ENCODE data around the gene TRIM65.
A peak's percentile ranks its signal among the peaks of the same experiment; 100 is the strongest.
"Not testable (repeated sequence)": the region's sequence is repeated elsewhere in the genome, so short reads cannot be mapped to it uniquely, and the experiment has no call there.

TRIM65 gene

DNA sequence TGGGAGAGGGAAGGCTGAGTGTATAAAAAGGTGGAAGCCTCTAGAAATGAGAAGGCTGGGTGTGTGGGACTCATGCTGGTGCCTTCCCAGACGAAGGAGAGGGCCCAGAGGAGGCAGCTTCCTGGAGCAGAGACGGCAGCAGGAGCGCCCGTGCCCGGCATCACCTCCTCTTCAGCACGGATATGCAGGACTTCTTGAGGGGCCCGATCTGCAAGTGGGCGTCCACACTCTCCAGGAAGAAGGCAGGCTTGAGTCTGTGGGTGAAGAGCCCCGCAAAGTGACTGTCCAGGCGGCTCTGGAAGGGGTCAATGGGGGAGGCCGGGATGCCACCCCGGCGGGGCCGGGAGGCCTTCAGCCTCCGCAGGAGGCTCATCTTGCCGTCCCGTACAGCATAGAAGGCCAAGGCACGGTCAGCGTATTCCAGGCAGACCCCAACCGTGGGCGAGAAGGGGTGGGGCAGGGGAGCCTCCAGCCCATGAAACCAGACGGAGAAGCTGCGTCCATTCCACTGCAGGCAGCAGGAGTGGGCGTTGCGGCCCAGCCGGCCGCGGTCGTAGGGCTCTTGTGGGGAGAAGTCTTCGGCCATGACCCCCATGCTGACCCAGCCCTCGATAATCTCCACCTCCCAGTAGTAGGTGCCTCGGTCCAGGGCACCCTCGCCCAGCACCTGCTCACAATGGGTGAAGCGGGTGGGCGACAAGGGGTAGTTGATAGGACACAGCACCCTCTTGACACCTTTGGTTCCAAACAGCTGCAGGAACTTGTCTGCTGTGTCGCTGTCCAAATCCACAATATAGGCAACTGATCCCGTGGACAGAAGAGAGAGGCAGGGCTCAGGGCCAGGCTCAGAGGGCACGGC is 22.2 kb downstream of the TRIM65 start:
- no peak for DNase-seq

DNA sequence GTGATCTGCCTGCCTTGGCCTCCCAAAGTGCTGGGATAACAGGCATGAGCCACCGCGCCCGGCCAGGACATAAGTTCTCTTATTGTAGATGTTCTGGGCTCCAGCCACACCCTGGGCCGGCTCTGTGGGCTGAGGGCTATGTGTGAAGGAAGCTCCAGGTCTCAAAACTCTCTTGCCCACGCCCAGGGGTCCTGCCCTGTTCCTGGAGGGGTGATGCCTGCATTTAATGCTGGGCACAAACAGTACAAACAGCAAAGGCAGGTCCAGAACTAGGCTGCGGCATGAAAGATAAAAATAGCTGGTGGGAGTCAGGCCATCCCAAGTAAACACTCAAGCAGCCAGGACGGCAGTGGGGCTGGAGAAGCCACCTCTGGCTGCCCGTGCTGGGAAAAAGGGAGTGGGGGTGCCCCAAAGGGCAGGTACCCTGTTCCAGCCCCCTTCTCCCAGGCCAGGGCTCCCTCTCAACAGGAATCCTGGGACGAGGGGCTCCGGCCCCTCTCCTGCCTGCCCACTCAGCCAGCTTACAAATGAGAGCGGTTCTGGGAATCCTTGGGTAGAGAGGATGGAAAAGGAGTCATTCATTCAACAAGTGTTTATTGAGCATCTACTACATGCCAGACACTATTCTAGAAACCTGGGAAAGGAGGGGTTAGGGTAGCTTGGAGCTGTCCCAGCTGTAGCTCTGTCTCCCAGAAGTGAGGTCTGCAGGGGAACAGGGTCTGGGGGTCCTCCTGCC is 23.0 kb downstream of the TRIM65 start:
- no peak for DNase-seq

DNA sequence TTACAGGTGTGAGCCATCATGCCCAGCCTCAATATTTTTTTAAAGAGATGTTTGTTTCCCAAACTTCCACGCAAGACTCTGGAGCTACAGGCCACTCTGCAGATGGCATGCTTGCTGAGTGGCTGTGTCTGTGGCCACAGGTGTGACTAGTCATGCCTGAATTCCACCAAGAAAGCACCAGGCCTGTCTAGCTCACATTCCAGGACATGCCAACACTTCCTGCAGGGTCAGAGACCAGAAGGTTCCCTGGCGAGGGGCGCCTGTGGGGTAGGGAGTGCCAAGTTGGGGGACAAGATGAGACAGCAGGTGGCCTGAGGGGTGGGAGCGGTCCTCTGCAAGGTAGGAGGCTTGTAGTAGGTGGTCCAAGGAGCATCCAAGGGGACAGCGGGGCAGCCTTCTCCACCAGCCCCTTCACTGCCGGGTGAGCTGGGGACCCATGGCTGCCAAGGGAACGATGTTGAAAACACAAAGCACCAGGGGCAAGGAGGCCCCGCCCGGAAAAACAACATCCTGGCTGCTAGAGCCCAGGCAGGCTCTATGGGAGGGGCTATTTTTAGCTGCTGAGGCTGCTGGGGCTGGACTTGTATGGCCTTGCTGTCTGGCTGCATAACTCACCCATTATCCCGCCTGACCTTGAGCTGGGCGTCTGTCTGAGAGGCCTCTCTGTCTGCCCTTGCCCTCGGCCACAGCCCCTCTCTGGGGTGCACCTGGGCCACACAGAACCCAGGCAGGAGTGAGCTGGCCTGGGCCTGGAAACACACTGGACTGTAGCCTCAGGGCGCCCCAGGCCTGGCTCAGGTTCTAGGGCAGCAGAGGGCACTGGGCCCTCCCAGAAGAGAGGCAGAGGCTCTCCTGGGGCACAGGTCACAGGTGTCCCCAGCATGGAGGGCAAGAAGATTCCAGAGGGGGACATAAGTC is 24.1 kb downstream of the TRIM65 start:
- peak in 1 of 2 experiments; percentile 33 for DNase-seq

DNA sequence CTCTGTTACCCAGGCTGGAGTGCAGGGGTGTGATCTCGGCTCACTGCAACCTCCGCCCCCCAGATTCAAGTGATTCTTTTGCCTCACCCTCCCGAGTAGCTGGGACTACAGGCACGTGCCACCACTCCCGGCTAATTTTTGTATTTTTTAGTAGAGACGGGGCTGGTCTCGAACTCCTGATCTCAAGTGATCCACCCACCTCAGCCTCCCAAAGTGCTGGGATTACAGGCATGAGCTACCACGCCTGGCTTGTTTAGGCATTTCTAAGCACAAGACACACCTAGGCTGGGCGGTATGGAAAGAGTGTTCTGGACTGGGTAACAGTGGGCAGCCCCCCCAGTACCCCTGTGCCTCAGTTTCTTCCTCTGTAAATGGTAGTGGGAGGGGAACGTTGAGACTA is 26.5 kb downstream of the TRIM65 start:
- not testable (repeated sequence) for DNase-seq

DNA sequence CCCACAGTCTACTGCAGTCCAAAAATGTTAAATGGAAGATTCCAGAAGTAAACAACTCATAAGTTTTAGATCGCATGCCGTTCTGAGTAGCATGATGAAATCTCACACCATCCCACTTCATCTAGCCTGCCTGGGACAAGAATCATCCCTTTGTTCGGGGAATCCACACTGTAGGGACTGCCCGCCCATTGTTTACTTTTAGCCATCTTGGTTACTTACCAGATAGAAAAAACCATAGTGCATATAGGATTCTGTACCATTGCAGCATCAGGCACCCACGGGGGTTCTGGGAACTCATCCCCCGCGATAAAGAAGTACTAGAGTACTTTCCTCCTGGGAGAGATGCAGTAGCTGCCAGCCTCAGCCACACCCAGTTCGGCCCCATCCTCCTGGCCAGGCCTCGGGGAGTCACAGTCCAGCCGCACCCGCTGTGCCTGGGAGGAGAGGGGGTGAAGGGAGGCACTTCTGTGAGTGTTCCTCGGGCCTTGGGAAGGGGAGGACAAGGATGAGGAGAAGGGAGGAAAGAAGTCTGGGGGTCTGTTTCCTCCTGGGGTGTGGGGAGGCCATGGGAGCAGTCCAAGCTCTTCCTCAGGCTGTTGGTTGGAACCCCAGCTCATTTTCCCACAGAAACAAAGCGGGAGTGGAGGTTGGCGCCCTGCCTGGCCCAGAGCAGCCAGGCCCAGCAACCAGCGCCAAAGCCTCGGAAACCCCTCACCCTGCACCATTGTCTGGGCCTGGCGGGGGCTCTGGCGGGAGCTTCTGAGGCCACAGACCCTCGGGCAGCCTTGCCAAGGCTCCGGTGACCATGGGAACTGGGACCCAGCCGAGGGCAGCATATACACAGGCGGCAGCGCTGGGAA is 27.2 kb downstream of the TRIM65 start:
- DNase-seq: no peak

DNA sequence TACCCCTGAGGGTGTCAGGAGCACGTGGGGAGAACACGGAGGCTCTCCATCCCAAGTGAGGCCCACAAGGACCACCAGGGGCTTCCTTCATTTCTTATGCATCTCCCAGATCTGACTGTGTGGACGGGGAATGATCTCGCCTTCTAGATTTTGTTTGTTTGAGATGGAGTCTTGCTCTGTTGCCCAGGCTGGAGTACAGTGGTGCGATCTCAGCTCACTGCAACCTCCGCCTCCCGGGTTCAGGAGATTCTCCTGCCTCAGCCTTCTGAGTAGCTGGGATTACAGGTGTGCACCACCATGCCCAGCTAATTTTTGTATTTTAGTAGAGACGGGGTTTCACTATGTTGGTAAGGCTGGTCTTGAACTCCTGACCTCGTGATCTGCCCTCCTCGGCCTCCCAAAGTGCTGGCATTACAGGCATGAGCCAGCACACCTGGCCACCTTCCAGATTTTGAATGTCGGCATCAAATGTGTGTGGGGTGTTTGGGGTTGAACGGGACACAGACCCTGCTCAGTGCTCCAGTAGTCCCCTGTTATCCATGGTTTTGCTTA is 27.9 kb downstream of the TRIM65 start:
- not testable (repeated sequence) for DNase-seq

DNA sequence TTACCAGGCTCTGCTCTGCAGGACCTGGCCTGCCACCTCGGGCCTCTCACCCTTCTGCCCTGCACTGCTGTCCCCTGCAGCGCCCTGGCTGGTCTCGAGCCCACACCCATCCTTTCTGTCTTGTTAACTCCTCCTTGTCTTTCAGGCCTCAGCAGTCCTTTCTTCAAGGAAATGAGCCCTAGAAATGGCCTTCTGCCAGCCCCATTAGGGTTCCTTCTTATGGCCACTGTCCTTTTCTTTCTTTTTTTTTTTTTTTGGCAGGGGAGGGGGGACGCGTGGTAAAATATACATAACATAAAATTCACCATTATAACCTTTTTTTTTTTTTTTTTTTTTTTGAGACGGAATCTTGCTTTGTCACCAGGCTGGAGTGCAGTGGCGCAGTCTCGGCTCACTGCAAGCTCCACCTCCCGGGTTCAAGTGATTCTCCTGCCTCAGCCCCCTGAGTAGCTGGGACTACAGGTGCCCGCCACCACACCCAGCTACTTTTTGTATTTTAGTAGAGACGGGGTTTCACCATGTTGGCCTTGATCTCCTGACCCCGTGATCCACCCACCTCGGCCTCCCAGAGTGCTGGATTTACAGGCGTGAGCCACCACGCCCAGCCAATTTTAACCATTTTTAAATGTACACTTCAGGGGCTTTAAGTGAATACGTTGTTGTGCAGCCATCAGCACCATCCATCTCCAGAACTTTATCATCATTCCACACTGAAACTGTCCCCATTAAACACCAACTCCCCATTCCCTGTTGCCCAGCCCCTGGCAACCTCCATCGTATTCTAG is 31.2 kb downstream of the TRIM65 start:
- not testable (repeated sequence) for DNase-seq

DNA sequence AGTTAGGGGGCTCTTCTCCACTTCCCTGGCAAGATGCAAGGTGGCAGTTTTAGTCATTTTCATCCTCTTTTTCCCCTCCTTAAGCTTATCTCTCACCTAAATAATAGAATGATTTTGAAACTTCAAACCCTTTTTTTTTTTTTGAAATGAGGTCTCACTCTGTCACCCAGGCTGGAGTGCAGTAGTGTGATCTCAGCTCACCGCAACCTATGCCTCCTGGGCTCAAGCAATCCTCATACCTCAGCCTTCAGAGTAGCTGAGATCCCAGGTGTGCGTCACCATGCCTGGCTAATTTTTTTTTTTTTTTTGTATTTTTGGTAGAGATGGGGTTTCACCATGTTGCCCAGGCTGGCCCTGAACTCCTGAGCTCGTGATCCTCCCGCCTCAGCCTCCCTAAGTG is 31.9 kb downstream of the TRIM65 start:
- DNase-seq: not testable (repeated sequence)

DNA sequence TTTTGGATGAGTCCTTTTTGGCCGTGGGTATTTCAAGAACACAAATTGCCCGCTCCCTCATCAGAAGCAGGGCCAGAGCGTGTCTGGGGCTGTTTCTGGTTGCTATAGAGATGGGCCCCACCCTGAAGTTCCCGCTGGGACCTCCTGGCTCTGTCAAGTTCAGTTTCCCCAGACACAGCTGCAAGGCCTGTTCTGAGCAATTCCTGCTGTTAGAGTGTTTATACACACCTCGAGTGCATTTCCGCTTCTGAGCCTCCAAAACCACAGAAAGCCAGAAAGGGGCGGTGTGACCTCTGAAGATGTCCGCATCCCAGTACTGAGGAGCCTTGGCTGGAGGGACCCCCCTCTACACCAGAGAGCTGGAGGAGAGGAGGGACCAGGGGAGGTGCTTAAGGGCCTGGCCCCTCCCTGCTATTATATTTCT is 32.3 kb downstream of the TRIM65 start:
- no peak for DNase-seq

DNA sequence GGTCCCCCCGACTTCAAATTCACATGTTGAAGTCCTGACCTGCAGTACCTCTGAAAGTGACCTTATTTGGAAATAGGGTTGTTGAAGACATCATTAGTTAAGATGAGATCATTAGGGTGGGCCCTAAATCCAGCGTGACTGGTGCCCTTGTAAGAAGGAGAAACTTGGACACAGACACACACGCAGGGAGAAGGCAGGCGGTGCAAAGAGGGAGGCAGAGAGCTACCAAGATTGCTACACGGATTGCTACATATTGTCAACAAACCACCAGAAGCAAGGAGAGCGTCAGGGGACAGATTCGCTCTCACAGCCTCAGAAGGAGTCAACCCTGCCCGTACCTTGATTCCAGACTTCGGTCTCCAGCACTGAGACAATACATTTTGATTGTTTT is 34.8 kb downstream of the TRIM65 start:
- no peak for DNase-seq

DNA sequence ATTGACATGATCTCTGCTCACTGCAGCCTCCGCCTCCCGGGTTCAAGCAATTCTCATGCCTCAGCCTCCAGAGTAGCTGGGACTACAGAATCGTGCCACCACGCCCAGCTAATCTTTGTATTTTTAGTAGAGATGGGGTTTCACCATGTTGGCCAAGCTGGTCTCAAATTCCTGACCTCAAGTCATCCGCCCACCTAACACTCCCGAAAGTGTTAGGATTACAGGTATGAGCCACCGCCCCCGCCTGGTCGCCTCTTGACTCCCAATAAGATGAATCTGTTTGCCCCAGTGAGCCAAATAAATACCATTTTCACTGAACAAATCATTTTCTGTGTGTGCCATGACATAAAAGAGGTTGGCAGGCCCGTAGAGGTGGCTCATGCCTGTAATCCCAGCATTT is 37.4 kb downstream of the TRIM65 start:
- DNase-seq: not testable (repeated sequence)

DNA sequence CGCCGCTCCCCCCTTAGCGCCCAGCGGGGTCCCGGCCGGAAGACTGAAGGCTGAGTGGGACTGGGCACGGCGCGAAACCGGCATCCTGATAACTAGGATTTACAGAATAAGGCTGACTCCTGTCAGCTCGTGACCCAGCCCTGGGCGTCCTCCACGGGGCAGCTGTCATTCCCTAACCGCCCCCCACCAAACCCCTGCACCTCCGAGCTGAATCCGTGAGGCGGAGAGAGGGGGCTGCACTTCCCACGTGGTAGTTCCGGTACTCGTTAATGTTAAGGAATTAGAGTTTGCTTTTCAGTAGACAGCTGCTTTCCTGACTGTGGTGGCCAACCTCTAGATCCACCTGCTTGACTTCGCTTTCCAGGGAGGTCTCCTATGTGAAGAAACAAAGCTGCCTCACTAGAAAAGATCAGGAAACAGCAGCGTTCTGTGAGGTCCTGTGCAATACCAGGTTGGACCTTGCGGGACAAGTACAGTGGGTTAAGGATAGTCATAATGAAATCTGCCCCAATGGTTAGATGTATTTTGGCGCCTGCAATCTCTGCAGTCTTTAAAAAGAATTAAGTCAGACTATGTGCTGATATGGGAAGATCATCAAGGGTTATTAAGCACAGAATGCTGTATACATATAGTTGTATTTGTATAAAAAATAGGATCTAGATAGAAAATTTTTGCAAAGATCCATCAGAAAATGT is 40.5 kb downstream of the TRIM65 start:
- DNase-seq: no peak

DNA sequence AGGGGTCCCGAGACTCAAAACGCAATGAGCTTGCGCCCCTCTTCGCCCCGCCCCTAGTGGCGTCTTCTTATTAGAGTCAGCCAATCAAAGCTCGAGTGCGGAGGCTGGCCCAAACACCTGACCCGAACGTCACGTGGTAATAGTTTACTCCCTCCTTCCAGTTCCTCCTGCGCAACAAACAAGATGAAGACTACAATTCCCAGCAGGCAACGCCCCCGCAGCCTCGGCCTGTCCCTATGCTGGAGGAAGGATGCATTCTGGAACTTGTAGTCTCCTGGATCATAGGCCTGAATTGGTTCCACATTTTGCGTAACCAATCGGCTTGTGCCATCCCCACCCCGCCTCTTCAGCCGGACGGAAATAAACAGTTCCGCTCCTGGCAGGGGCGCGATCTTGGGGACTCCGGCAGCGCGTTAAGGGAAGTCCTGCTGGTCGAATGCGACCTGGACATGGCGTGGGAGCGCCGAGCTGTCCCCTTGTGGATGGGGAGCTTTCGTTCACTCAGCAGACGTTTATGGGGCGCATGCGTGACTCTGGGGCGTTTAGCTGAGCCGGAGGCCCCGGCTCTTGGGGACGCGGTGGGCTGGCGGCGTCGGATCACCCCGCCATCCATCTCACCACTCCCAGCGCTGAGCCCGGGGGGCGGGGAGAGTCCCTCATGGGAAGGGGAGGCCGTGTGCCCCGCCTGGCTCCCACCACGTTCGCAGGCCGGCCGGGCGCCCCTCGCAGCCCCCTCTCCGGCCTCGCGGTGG is 41.3 kb downstream of the TRIM65 start, which contains the start of gene WBP2:
WBP2 (minus strand) TSS at position 26 of the 752 bp plus-strand sequence. CDS start 38 bp downstream, outside the sequence.
- peak; percentile 91 to 99 for DNase-seq

DNA sequence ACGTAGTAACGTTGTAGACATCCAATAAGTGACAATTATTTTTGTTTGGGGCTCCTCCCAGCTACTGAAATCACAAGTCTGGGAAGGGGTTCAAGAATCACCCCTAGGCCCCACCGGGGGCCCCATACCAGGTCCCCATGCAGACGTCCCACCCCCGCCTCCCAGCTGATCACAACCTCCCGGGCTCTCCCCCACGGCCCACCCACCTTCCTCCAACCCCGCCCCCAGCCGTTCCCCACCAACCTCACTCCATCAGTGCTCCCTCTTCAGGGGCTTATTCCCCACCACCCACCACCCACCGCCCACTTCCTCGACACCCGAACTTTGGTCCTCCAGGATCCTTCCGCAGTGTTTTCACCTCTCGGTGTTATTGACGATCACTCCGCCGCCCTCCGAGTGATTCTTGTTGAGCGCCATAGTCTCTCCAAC is 41.9 kb downstream of the TRIM65 start:
- DNase-seq: no peak

DNA sequence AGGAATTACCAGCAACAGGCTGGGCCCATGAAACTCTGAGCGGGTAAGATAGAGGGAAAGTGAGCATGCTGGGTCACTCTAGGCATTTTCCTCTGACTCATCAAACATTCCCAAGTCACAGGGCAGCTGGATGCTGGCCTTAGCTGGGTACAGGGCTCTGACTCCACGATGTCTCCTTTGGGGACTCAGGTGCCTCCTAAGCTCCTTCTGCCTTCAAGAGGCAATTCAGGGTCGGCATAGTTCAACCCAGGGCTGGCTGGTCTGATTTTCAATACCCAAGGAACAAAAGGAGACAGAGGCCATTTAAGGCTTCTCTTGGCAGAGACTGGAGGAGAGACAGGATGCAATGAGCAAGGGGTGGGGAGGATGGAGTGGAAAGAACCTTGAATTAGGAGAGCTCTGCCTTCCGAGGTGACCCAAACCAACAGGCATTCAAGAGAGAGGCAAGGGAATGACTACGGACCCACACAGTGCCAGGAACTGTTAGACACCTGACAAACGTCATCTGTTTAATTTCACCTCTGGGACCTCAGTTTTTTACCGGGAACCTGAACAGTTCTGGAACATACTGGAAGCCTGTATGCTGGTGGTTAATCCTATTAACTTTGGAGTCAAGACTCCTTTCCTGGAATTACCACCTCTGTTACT is 42.5 kb downstream of the TRIM65 start:
- no peak for DNase-seq

DNA sequence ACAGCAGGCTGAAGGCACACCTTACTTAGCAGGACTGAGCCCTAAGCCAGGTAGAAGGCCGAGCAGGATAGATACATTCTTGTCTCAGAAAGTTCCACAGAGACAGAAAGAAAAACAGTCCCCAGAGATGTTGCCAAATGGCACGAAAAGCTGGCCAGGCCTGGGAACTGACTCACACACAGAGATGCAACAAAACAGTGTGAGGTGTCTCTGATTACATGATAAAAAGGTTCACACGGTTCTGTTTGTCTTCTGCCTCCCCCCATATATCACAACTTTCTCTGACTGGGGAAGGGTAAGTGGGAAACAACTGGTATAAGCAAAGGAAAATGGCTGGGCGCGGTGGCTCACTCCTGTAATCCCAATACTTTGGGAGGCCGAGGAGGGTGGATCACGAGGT is 43.3 kb downstream of the TRIM65 start:
- DNase-seq: no peak

DNA sequence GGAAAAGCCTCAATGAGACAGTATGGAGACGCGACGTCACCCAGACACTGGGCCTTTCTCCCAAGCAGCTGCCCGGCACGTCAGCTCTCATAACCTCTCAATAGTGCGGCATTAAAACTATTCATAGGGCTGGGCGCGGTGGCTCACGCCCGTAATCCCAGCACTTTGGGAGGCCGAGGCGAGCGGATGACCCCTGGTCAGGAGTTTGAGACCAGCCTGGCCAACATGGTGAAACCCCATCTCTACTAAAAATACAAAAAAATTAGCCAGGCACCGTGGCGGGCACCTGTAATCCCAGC is 45.1 kb downstream of the TRIM65 start:
- DNase-seq: not testable (repeated sequence)

DNA sequence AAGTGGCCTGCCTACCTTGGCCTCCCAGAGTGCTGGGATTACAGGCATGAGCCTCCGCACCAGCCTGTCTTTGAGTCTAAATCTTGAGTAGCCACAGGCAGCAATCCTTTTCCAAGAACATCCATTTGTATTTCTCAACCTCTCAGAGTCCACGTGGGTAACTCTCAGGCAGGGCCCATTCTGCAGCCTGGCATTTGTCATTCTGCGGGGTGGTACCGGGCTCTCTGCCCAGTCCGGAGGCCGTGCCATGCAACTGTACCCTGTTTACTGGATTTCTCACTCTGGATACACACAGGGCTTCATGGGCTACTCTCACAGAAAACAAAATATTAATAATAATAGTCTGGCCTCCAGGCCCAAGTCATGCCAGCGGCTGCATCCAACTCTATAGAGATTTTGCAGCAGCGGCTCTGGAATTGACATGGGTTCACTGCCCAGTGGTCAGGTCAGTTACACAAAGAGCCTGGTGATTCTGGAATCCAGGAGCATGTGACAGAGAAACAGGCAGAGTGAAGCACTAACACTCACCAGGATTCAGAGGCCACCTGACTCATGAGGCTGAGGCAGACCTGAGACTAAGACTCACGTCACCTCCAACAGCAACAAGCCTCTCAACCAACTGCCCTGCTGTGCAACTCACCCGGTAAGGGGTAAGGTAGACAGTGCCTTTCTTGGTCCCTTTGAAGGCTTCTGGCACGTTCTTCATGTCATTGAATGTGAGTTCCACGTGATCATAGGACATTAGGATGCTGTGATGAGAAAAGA is 45.6 kb downstream of the TRIM65 start:
- DNase-seq: no peak

Measured in stimulated activated CD4-positive, alpha-beta T cell treated with anti-CD3 and anti-CD28 coated beads, Interleukin-4, amount 100 ng/mL, for 4 hours (primary cell).